ENCODE measurements around the gene AP2A2.
A peak's percentile ranks its signal among the peaks of the same experiment; 100 is the strongest.

Gene AP2A2

GRCh38 chr11:1050581-1051355 lies 125.1 kb downstream of the AP2A2 start:
- ChIA-PET POLR2A (ENCODE audit: low non-redundant PET) (interaction anchor here (0.6 kb wide), 1 partner anchor 125 kb away, joined by 4 read pairs; the partner anchor contains the start of gene AP2A2), CTCF (interaction anchor here (0.5 to 1.8 kb wide), 15 partner anchors 9 to 254 kb away, joined by 3 to 7 read pairs (median 3); no protein-coding TSS in a partner anchor)
- peak; percentile 94 for TF ChIP-seq CTCF (conservative IDR thresholded peaks at IDR 0.05; ENCODE audit: low read depth)
- DNase-seq (ENCODE audit: low spot score) = peak; percentile 89
- peak overlapping the region; percentile 13; the same call in 1 of the 2 replicates for H3K27ac ChIP-seq

GRCh38 chr11:1051356-1052132 lies 125.9 kb downstream of the AP2A2 start:
- DNase-seq (ENCODE audit: low spot score) = no peak
- POLR2A ChIA-PET (ENCODE audit: low non-redundant PET) = interaction anchor here (0.6 kb wide), 1 partner anchor 126 kb away, joined by 4 read pairs; the partner anchor contains the start of gene AP2A2
- CTCF ChIA-PET = interaction anchor here (0.5 to 1.8 kb wide), 14 partner anchors 10 to 255 kb away, joined by 3 to 7 read pairs (median 3); no protein-coding TSS in a partner anchor
- H3K27ac ChIP-seq = peak overlapping the region; percentile 13; the same call in 1 of the 2 replicates
- peak; percentile 42; the same call in 1 of the 2 replicates for TF ChIP-seq CTCF (conservative IDR thresholded peaks at IDR 0.05; ENCODE audit: low read depth)

- no peak for TF ChIP-seq CTCF (conservative IDR thresholded peaks at IDR 0.05; ENCODE audit: low read depth)
- POLR2A ChIA-PET (ENCODE audit: low non-redundant PET) = no interaction called here
- CTCF ChIA-PET = interaction anchor here (0.5 to 1.6 kb wide), 7 partner anchors 22 to 232 kb away, joined by 3 to 5 read pairs (median 4); no protein-coding TSS in a partner anchor
- DNase-seq (ENCODE audit: low spot score) = no peak
- H3K27ac ChIP-seq = no peak overlapping the region
Measured at GRCh38 chr11:1052133-1053011, 126.7 kb downstream of the AP2A2 start.

GRCh38 chr11:1053121-1053901 lies 127.6 kb downstream of the AP2A2 start:
- no peak for DNase-seq (ENCODE audit: low spot score)
- TF ChIP-seq CTCF (conservative IDR thresholded peaks at IDR 0.05; ENCODE audit: low read depth) = no peak
- H3K27ac ChIP-seq = no peak overlapping the region
- CTCF ChIA-PET = interaction anchor here (0.5 to 1.6 kb wide), 2 partner anchors 143 to 205 kb away, joined by 3 to 5 read pairs; partner anchors contain the start of gene CHID1
- POLR2A ChIA-PET (ENCODE audit: low non-redundant PET) = no interaction called here

GRCh38 chr11:1054143-1055108 lies 128.8 kb downstream of the AP2A2 start:
- CTCF ChIA-PET = interaction anchor here (0.5 to 1.6 kb wide), 2 partner anchors 189 to 206 kb away, joined by 3 to 5 read pairs; no protein-coding TSS in a partner anchor
- POLR2A ChIA-PET (ENCODE audit: low non-redundant PET) = no interaction called here
- no peak for TF ChIP-seq CTCF (conservative IDR thresholded peaks at IDR 0.05; ENCODE audit: low read depth)
- no peak overlapping the region for H3K27ac ChIP-seq
- no peak for DNase-seq (ENCODE audit: low spot score)

All from RWPE1 (cell line).